Erythroblast (primary cell): Measurements from ENCODE around the gene SGCE.

Experiments used
- GATA1 ChIP-seq: IDR thresholded peaks from 2 replicates; pipeline ENCODE4 v1.6.1; 2011; ENCODE audit warnings: low read depth, mild to moderate bottlenecking, control low read depth, low read length, moderate library complexity
- POLR2A ChIP-seq: IDR thresholded peaks from 2 replicates; pipeline ENCODE4 v1.6.1; 2011; ENCODE audit warnings: mild to moderate bottlenecking, low read length

GRCh38 chr7:94561841-94562514 lies 94.0 kb downstream of the SGCE start:
- TF ChIP-seq POLR2A, result no peak
- no peak for TF ChIP-seq GATA1
